Left cardiac atrium (tissue), 4 donors: ENCODE results near the gene ITGB1BP2. TPM values are rescaled to one million over a fixed set of nuclear protein-coding genes. Genes with fewer than 3 reads are reported as not detected.
"Not testable (repeated sequence)": the region's sequence is repeated elsewhere in the genome, so short reads cannot be mapped to it uniquely, and the experiment has no call there.

Experiments used
- ATAC-seq, 2 donors: fragments of 200-7000 bp; cut with Tn5 transposase; one replicate each; pipeline ENCODE4 v1.9.1; 2020; ENCODE audit warnings: mild to moderate bottlenecking in 2 of 2, moderate library complexity in 2 of 2
- DNase-seq: peaks from one replicate; pipeline ENCODE4 v3.0.0-alpha.2; 2020
- intact Hi-C, 2 donors: fragments of 100-400 bp; cut with DNase I; formaldehyde crosslinking; loops; one replicate each; pipeline versions ENCODE4 v1.14.1 to v1.15.1; 2022 to 2023
- long read RNA-seq: library from polyadenylated mRNA; unstranded; transcript quantifications from one replicate; pipeline ENCODE4 v2.0.0, GENCODE V29; 2021
- total RNA-seq, 2 donors: library from RNA; stranded (reverse); fragmentation: NEBNext Ultra II Directional; extraction: Animal tissue kit (Norgen Biotek cat#: 25700); gene quantifications; one replicate each; pipeline ENCODE4 v1.2.1, GENCODE V29; 2021
- donor health status: DM: no; HTN: yes; CAD: no.
- donor health status: DM: no; HTN: yes; CAD: no; lungs with severe emphysema.
- donor health status: DM: yes; HTN: yes; CAD: no.
- donor health status: Dilated cardiomyopathy.

The ITGB1BP2 gene
- 100 to 1,000 TPM in 1 of 2 donors, 10 to 100 TPM in 1; 90.5 to 115 TPM for total RNA-seq
- long read RNA-seq, transcript ITGB1BP2-201 (11 exons, 1,296 nt), result major isoform, 17 of 20 reads
- long read RNA-seq, partial matches to known transcripts, result 2 of 20 reads
- long read RNA-seq, other reads (novel, unspliced or antisense), result 1 of 20 reads

GRCh38 chrX:71301195-71301924, at the start of gene ITGB1BP2:
Gene ITGB1BP2 (plus strand): TSS chrX:71301750. CDS start chrX:71301807, 57 bp downstream.
- peak; percentile 83 to 86 for ATAC-seq
- intact Hi-C loops, result loop anchor here in 1 of 2 donors (10.0 kb wide), 1 partner anchor 63 kb away; the partner anchor contains the start of gene TAF1
- no peak for DNase-seq

- no peak for DNase-seq
- intact Hi-C loops, result loop anchor here (10.0 kb wide), 1 partner anchor 113 kb away; the partner anchor contains the start of gene TAF1 (in 2 of the 2)
- no peak for ATAC-seq
Measured at GRCh38 chrX:71252221-71252620, 49.3 kb upstream of the ITGB1BP2 start.

- ATAC-seq, result no peak
- no peak for DNase-seq
- intact Hi-C loops, result loop anchor here (10.0 kb wide), 1 partner anchor 111 kb away; the partner anchor contains the start of gene TAF1 (in 2 of the 2)
Measured at GRCh38 chrX:71253253-71254091, 48.1 kb upstream of the ITGB1BP2 start.

- ATAC-seq (peak; percentile 95 to 97), DNase-seq (peak; percentile 88)
- intact Hi-C loops, result loop anchor here (10.0 kb wide), 1 partner anchor 110 kb away; the partner anchor contains the start of gene TAF1 (in 2 of the 2)
Measured at GRCh38 chrX:71254092-71254963, 47.2 kb upstream of the ITGB1BP2 start, which contains the start of gene ZMYM3. Gene ZMYM3 (minus strand): TSS chrX:71254140. CDS start chrX:71253255, 885 bp downstream.

GRCh38 chrX:71256051-71256450, 45.5 kb upstream of the ITGB1BP2 start:
- no peak for ATAC-seq
- intact Hi-C loops, result loop anchor here (10.0 kb wide), 1 partner anchor 109 kb away; the partner anchor contains the start of gene TAF1 (in 2 of the 2)

GRCh38 chrX:71256856-71257255, 44.7 kb upstream of the ITGB1BP2 start:
- DNase-seq (no peak), ATAC-seq (no peak)
- intact Hi-C loops, result loop anchor here (10.0 kb wide), 1 partner anchor 108 kb away; the partner anchor contains the start of gene TAF1 (in 2 of the 2)

More at GRCh38 chrX:71256051-71256450, 45.5 kb upstream of the ITGB1BP2 start:
- DNase-seq, result no peak

GRCh38 chrX:71268624-71269023, 32.9 kb upstream of the ITGB1BP2 start:
- intact Hi-C loops, DNase-seq, ATAC-seq: not testable (repeated sequence)

GRCh38 chrX:71269801-71270395, 31.7 kb upstream of the ITGB1BP2 start:
- intact Hi-C loops, result no loop called here
- ATAC-seq (no peak), DNase-seq (no peak)

GRCh38 chrX:71272313-71272712, 29.2 kb upstream of the ITGB1BP2 start:
- ATAC-seq, DNase-seq, intact Hi-C loops: not testable (repeated sequence)

- ATAC-seq, DNase-seq, intact Hi-C loops: not testable (repeated sequence)
Measured at GRCh38 chrX:71281300-71281699, 20.2 kb upstream of the ITGB1BP2 start.

GRCh38 chrX:71282514-71283402, 18.8 kb upstream of the ITGB1BP2 start:
- intact Hi-C loops, result no loop called here

GRCh38 chrX:71283403-71284143, 18.0 kb upstream of the ITGB1BP2 start, which contains the start of gene NONO:
Gene NONO (plus strand): TSS chrX:71283635. CDS start chrX:71290638, 7,003 bp downstream.
- ATAC-seq (peak; percentile 95), DNase-seq (peak; percentile 84)
- intact Hi-C loops, result no loop called here

More at GRCh38 chrX:71282514-71283402, 18.8 kb upstream of the ITGB1BP2 start:
- DNase-seq, result no peak
- peak; percentile 78 to 82 for ATAC-seq

- intact Hi-C loops, result no loop called here
Measured at GRCh38 chrX:71285929-71286328, 15.6 kb upstream of the ITGB1BP2 start.

GRCh38 chrX:71291381-71291780, 10.2 kb upstream of the ITGB1BP2 start:
- intact Hi-C loops, result no loop called here
- DNase-seq, result no peak
- no peak for ATAC-seq

More at GRCh38 chrX:71285929-71286328, 15.6 kb upstream of the ITGB1BP2 start:
- ATAC-seq, result no peak
- DNase-seq, result no peak

GRCh38 chrX:71292669-71293365, 8.7 kb upstream of the ITGB1BP2 start:
- intact Hi-C loops, result no loop called here
- no peak for ATAC-seq
- DNase-seq, result no peak
